Fibroblast of skin of right quadriceps (primary cell): Measurements from ENCODE around the gene OOSP4B.
"Not testable (repeated sequence)": the region's sequence is repeated elsewhere in the genome, so short reads cannot be mapped to it uniquely, and the experiment has no call there.

Experiments
- DNase-seq: peaks from one replicate; pipeline ENCODE4 v3.0.0-alpha.2; 2013

OOSP4B gene

GRCh38 chr11:60064111-60064510 is 47.1 kb downstream of the OOSP4B start:
- no peak for DNase-seq

GRCh38 chr11:60065801-60066200 is 48.8 kb downstream of the OOSP4B start:
- no peak for DNase-seq

GRCh38 chr11:60069450-60069849 is 52.5 kb downstream of the OOSP4B start:
- no peak for DNase-seq

- not testable (repeated sequence) for DNase-seq
These were observed 54.7 kb downstream of the OOSP4B start for GRCh38 chr11:60071644-60072043.

GRCh38 chr11:60077216-60077817 is 60.3 kb downstream of the OOSP4B start:
- DNase-seq: no peak

GRCh38 chr11:60077981-60078380 is 61.0 kb downstream of the OOSP4B start:
- DNase-seq: no peak

GRCh38 chr11:60078745-60079144 is 61.8 kb downstream of the OOSP4B start:
- DNase-seq: no peak

GRCh38 chr11:60080535-60080934 is 63.6 kb downstream of the OOSP4B start:
- DNase-seq: no peak
